Hindlimb muscle (tissue), 1 donor: ENCODE results near the gene CAPN13. TPM values are rescaled to one million over a fixed set of nuclear protein-coding genes. Genes with fewer than 3 reads are reported as not detected.

Experiments used
- DNase-seq: peaks from one replicate; pipeline ENCODE4 v3.0.0-alpha.2; 2013
- polyA plus RNA-seq: library from polyadenylated mRNA; unstranded; fragments of 120-200 nt; gene quantifications from one replicate; pipeline ENCODE4 v1.2.1, GENCODE V29; 2013; ENCODE audit not compliant: insufficient read length

Gene CAPN13
- polyA plus RNA-seq: 0.31 TPM

- no peak for DNase-seq
These were observed at the start of gene CAPN13 for GRCh38 chr2:30807249-30807648. CAPN13 (minus strand) TSS chr2:30807446; CDS start chr2:30787325, 20,121 bp downstream.

- no peak for DNase-seq
These were observed 40.6 kb upstream of the CAPN13 start for GRCh38 chr2:30847841-30848240.

- DNase-seq: no peak
These were observed 40.1 kb upstream of the CAPN13 start for GRCh38 chr2:30847329-30847728.

DNA sequence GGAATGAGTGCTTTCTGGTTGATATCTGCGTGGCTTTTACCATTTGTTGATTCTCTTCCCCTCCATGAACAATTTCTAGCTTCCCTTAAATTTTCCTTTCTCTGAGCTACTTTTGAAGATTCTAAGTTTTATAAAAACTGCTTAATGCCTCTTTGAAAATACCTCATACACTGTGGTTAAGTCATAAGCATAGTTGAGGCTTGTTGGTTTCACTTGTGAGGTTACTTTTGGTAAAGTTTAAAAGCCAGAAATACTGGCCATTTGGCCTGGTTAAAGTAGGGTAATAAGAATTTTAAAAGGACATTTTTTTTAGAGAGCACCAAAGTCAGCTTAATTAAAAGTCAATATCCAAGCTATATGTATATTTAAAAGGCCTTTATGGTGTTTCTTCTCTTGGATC, 21.3 kb upstream of the CAPN13 start:
- DNase-seq: no peak

DNA sequence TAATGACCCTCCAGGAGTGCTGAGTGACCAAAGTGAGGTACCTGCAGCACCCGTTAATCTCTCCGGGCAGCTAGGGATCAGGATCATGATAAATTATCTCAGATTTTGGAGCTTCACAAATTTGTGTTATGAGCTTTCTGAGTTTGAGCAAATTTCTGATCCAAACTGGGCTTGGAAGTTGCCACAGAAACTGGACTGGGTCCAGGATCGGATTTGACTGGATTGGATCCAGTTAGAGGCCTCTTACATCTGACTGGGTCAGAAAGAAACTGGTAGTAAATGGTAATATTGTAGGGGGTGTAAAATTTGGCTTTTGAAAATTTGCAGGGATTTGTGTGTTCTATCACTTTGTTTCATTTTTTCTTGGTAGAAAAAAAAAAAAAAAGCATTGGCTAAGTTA, 19.7 kb upstream of the CAPN13 start:
- no peak for DNase-seq

GRCh38 chr2:30826481-30826880, 19.2 kb upstream of the CAPN13 start:
- no peak for DNase-seq

GRCh38 chr2:30823452-30823851, 16.2 kb upstream of the CAPN13 start:
- DNase-seq: no peak

DNA sequence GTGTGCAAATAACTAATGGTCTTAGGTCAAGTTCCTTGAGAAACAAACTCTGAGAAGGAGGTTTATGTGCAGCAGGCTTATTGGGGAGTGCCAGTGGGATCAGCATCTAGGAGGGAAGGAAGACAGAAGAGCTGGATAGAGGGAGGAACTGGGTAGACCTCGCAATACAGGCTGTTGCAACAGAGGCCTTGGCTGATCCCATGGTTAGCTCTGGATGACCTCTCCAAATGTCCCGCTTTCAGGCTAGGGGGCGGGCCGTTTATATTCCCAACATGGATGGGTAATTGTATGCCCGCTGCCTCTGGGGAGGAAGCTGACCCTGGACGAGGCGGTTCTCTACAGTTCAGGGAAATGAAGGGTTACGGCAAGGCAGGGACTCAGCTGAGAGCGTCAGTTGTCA, 14.7 kb upstream of the CAPN13 start:
- DNase-seq: no peak

DNA sequence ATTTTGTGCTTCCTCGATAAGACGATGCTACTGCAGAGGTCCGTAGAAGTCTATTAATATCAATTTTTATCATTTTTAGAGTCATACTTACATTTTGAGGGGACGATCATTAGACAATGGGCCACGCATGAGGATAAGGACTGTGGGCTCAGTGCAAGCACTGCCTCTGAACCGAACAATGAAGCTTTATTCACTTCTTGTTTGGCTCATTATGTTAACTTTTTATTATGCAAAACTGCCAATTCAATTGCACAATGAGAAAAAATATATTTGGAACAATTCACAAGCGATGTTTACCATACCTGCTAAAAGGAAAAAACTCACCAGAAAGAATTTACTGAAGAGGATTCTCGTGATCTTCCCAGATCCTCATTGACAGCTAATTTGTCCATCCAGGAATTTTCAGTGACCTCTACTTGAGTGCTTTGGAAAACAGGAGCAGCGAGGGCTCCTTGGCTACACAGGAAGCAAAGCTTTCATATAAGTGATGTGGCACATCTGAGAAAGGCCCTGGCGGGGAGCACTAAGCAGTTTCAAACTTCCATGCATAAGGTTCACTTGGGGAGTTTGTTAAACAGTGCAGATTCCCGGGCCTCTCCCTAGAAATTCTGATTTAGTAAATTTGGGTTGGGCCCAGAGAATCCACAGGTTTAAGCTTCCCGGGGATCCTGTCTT, 13.3 kb upstream of the CAPN13 start:
- DNase-seq: no peak

DNA sequence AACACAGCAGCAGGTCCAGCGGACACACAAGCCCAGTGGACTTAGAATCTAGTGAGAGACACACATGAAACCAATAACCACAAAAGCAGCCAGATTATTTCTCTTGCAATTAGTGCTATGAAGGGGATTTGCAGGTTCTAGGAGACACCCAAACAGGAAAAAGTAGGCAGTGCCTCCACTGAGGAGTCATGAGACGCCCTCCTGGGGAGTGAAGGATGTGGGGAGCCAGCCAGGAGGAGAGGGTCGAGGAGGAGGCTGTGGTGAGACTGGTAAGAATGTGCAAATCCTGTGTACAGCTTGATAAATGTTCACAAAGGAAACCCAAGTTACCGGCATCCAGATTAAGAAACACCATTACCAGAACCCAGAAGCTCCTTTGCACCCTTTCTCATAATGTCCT, 2.7 kb upstream of the CAPN13 start:
- no peak for DNase-seq

DNA sequence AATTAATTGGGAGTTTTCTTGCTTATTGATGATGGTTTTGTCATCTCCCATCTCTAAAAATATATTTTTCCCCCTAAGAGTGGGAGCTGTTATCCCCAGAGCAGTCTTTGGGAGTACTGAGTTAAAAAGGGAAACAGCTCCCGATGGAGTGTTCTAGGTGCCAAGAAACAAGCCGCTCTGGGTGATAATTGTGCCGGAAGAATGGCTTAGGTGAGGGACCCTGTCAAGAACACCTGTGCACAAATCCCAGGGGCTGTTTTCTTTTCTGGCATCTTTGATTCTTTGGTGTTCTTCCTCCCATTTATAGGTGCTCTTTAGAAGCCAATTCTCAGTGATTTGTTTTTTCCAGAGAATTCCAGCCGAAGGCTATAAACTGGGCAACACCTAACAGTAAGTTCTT, 1.4 kb upstream of the CAPN13 start:
- DNase-seq: no peak

DNA sequence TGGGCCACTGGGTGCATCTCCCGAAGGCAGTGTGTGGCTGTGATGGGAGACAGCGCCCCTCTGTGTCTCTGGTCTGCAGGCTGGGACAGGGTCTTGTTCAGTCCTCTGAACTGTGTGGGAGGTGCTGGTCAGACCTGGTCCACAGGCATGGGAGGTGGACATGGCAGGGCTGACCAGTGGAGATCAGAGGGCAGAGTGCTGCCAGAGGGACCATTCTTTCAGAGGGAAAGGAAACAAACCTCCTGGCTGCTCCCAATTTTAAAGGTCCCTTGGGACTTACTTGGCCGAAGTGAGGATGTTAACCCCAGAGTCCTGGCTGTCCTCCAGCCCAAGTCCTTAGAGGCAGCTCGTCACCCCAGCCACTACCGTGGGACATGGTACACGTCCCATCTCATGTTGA, 4.0 kb downstream of the CAPN13 start:
- DNase-seq: no peak

- DNase-seq: no peak
These were observed 4.6 kb downstream of the CAPN13 start for GRCh38 chr2:30802611-30803010.

GRCh38 chr2:30801821-30802455, 5.3 kb downstream of the CAPN13 start:
- no peak for DNase-seq

DNA sequence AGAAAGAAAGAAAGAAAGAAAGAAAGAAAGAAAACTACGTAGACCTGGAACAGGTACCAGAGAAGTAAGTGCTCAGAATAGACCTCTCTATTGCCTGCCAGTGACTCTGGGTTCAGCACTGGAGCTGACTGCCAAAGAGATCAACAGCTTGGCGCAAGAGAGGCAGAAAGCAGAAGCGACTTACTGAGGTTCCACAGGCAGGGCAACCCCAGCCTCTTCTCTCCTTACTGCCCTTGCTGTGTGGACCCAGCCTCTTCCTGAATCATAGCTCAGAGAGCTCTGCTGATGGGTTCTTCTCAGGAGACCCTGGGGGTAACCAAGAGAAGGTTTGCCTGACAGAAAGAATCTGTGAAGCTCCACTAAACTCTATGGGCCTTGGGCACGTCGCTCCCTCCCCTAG, 7.1 kb downstream of the CAPN13 start:
- no peak for DNase-seq

DNA sequence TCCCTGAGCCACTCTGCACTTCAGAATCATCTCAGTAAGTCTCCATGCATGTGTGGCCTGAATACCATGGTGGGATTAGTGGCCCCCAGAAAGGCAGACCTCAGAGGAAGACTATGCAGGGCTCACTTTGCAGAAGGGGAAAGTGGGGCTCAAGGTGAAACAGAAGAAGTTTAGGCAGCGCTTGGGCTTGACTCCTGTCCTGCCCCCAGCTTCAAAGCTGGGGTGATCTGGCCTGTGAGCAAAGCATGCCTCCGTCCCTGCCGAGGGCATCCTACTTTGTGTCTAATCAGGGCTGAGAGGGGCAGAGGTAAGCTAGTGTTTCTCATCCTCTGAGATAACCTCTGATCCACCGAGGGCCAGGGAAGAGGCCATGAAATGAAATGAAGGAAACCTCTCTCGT, 7.9 kb downstream of the CAPN13 start:
- DNase-seq: no peak

DNA sequence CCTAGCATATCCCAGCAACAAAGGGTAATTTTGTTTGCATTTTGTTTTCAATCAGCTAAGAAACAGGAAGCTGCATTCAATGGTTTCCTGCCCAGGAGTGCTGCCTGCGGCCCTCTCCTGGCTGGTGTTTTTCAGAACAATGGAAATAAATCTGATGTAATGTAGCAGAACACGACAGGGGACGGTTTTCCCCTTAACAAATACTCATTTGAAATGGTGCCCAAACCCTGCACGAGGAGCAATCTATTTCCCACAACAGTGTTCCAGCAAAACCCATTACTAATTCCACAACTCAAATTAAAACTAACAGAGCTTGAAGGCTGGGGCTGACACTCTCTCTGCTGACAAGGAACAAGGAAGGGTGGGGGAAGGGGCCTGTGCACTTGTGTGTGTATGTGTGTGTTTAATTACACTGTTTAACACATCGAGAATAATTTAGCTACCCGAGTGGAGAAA, 8.7 kb downstream of the CAPN13 start:
- no peak for DNase-seq

- DNase-seq: no peak
These were observed 9.7 kb downstream of the CAPN13 start for GRCh38 chr2:30797381-30798015.

- DNase-seq: no peak
These were observed 10.5 kb downstream of the CAPN13 start for GRCh38 chr2:30796699-30797098.

DNA sequence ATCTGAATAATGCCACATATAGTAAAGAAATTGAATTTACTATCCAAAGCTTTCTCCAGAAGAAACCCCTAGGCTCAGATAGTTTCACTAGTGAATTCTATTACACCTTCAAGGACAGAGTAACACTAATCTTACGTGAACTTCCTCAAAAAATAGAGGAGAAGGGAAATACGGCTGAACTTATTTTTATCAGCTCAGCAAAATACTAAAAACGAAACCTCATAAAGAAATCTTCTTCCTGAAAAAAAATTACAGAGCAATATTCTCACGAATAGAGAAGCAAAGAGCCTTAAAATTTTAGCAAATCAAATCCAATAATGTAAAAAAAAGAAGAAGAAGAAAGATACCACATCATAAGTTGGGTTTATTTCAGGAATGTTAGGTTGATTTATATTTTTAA, 14.7 kb downstream of the CAPN13 start:
- DNase-seq: no peak

- DNase-seq: no peak
These were observed 16.4 kb downstream of the CAPN13 start for GRCh38 chr2:30790879-30791278.

DNA sequence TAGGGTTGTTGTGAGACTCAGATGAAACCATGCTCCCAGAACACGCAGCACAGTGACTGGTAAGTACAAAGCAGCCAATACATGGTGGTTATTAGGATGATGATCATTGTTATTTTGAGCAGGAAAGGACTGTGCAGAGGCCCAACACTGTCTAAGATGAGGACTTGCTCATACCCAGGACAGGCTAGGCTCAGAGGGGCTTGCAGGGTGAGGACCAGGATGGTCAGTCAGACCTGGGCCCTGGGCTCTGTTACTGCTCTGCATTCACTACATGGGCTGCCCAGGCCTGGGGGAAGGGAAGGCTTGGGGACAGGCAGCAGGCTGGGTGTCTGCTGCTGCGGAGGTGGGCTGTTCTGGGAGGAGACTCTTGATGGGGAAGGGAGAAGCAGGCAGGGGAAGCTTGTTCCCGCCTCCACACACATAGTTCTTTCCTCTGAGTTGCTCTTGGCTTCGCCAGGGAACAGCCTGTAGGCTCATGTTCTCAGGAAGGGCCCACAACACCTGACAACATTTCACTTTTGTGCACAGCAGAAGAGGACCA, 17.5 kb downstream of the CAPN13 start:
- DNase-seq: no peak

GRCh38 chr2:30786923-30787685, 20.1 kb downstream of the CAPN13 start:
- DNase-seq: no peak
